Measurements from ENCODE around the gene ZBTB7C. TPM values are rescaled to one million over a fixed set of nuclear protein-coding genes. Genes with fewer than 3 reads are reported as not detected.

Gene ZBTB7C
- total and polyA plus RNA-seq, 2 donors (not counting 1 experiment from before 2014, with no cell fraction given), result not detected

DNA sequence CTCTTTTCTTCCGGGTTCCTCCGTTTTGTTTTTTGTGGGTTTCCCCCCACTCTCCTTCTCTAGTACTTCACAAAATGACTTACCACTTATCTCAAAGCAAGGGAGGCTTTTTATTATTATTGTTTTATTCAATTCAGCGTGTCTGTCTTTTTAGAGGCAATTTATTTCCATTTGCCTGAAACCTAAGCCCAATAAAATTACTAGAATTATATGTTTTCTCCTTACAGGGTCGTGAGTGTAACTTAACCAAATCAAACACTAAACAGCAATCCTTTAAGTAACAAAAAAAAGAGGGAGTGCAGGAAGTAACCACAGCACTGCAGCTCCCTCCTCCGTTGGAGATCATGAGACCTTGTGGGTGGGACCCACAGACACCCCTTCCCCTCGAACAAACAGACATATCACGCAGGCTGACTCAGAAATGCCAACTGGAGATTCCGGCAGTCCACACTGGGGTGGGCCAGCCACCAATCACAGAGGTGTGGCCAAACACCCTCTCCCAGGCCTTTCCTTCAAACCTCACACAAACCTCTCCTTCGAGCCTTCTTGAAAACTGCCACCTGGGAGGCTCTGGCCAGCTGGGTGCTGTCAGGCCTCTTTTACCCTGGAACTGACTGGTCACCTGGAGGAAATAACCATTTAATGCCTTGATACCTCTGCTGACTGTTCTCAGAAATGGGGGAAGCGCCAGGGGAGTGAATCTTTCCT lies 271.7 kb downstream of the ZBTB7C start:
- Histone ChIP-seq H3K79me2 (ENCODE audit: control insufficient read depth, insufficient read depth, low read length) (no peaks in the 10 kb centered on the region), H2AFZ (ENCODE audit: insufficient read depth, low read depth, low read length, poor library complexity, severe bottlenecking) (no peak overlapping the region), H3K36me3 (replicated peaks in 1 of 2; ENCODE audit: control extremely low read depth in 1 of 2, control insufficient read depth in 1 of 2, extremely low read depth in 1 of 2, insufficient read depth in 2 of 2, low read length in 1 of 2) (no peaks in the 10 kb centered on the region), H3K4me2 (replicated peaks; ENCODE audit: low read depth, low read length, poor library complexity, severe bottlenecking) (no peak overlapping the region), H3K9me3 (ENCODE audit: control extremely low read depth in 1 of 3, control insufficient read depth in 2 of 3, insufficient read depth in 1 of 3, low read length in 2 of 3) (peaks cover 0 to 6% (median 0%) of the 10 kb centered on the region in 3 donors), H3K4me3 (ENCODE audit: control extremely low read depth in 1 of 5, extremely low read depth in 1 of 5, insufficient read depth in 1 of 5, low read depth in 2 of 5, low read length in 4 of 5) (no peak overlapping the region), H3K9ac (ENCODE audit: low read length) (no peak overlapping the region), H3K27ac (ENCODE audit: low read length in 2 of 2) (no peak overlapping the region), H3K4me1 (ENCODE audit: control insufficient read depth in 2 of 2, insufficient read depth in 2 of 2, low read length in 2 of 2) (no peaks in the 10 kb centered on the region), H3K27me3 (replicated peaks in 1 of 4; ENCODE audit: control extremely low read depth in 1 of 4, control insufficient read depth in 3 of 4, insufficient read depth in 4 of 4, low read length in 3 of 4) (peaks cover 0 to 24% (median 9%) of the 10 kb centered on the region in 4 experiments), H4K20me1 (ENCODE audit: control insufficient read depth, insufficient read depth, low read length, poor library complexity, severe bottlenecking) (no peaks in the 10 kb centered on the region)
- no peak for DNase-seq
- TF ChIP-seq EZH2 (IDR thresholded peaks at IDR 0.05; ENCODE audit: borderline replicate concordance, insufficient read depth, low read depth, low read length, poor library complexity, severe bottlenecking), result no peak
- TF ChIP-seq, protein P1, sequence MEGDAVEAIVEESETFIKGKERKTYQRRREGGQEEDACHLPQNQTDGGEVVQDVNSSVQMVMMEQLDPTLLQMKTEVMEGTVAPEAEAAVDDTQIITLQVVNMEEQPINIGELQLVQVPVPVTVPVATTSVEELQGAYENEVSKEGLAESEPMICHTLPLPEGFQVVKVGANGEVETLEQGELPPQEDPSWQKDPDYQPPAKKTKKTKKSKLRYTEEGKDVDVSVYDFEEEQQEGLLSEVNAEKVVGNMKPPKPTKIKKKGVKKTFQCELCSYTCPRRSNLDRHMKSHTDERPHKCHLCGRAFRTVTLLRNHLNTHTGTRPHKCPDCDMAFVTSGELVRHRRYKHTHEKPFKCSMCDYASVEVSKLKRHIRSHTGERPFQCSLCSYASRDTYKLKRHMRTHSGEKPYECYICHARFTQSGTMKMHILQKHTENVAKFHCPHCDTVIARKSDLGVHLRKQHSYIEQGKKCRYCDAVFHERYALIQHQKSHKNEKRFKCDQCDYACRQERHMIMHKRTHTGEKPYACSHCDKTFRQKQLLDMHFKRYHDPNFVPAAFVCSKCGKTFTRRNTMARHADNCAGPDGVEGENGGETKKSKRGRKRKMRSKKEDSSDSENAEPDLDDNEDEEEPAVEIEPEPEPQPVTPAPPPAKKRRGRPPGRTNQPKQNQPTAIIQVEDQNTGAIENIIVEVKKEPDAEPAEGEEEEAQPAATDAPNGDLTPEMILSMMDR (IDR thresholded peaks at IDR 0.05), result no peak
- ChIA-PET POLR2A (no interaction called here), CTCF (no interaction called here)
- no peak overlapping the region for H3K4me3 Mint-ChIP-seq
- intact Hi-C loops (cut with micrococcal nuclease), result no loop called here
- no peak for ATAC-seq (ENCODE audit: low read depth)
- H3K27ac Mint-ChIP-seq, result no peak overlapping the region
- peaks cover 2% of the 10 kb centered on the region for H3K4me1 Mint-ChIP-seq
- H3K9me3 Mint-ChIP-seq (ENCODE audit: insufficient read depth), result no peaks in the 10 kb centered on the region
- 35% methylated on average over 6 of the region's 10 CpGs for WGBS (ENCODE audit: insufficient coverage)
- H3K27me3 Mint-ChIP-seq, result peaks cover 56% of the 10 kb centered on the region

DNA sequence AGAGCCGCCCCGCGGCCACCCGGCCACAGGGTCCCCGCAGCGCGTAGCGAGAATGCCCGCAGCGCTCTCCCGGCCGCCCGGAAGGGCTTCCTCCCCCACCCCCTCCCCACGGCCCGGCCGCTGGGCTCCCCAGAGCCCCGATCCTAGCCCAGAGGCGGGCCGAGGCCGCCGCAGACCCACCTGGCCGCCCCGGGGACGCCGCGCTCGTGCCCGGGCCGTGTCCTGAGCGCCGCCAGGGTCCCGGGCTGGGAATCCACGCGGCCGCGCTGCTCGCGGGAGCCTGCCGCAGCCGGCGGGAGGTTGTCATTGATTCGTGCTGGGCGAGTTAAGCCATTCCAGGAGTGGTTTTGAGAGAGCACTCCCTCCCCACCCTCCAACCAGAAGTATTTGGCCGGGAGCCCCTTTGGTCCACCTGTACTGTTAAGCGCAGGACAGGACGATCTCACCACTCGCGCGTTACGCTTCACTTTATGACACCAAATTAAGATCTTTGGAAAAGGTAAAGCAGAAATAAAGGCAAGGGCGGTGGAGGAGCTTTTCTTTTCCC lies 272.3 kb downstream of the ZBTB7C start:
- ATAC-seq (ENCODE audit: low read depth) (no peak), DNase-seq (no peak)
- Mint-ChIP-seq H3K27ac (no peak overlapping the region), H3K9me3 (ENCODE audit: insufficient read depth) (no peaks in the 10 kb centered on the region), H3K27me3 (peaks cover 56% of the 10 kb centered on the region), H3K4me3 (no peak overlapping the region), H3K4me1 (peaks cover 2% of the 10 kb centered on the region)
- CTCF ChIA-PET, result no interaction called here
- no peak overlapping the region for H2AFZ ChIP-seq (ENCODE audit: insufficient read depth, low read depth, low read length, poor library complexity, severe bottlenecking)
- H3K4me2 ChIP-seq (replicated peaks; ENCODE audit: low read depth, low read length, poor library complexity, severe bottlenecking), result peak overlapping the region; percentile 5
- POLR2A ChIA-PET, result no interaction called here
- H3K4me1 ChIP-seq (ENCODE audit: control insufficient read depth in 2 of 2, insufficient read depth in 2 of 2, low read length in 2 of 2), result no peaks in the 10 kb centered on the region
- H3K79me2 ChIP-seq (ENCODE audit: control insufficient read depth, insufficient read depth, low read length), result no peaks in the 10 kb centered on the region
- H4K20me1 ChIP-seq (ENCODE audit: control insufficient read depth, insufficient read depth, low read length, poor library complexity, severe bottlenecking), result no peaks in the 10 kb centered on the region
- WGBS (ENCODE audit: insufficient coverage), result 3% methylated on average over 25 of the region's 51 CpGs
- H3K27ac ChIP-seq (ENCODE audit: low read length in 2 of 2), result no peak overlapping the region
- TF ChIP-seq, protein P1 (IDR thresholded peaks at IDR 0.05), result no peak
- TF ChIP-seq EZH2 (IDR thresholded peaks at IDR 0.05; ENCODE audit: borderline replicate concordance, insufficient read depth, low read depth, low read length, poor library complexity, severe bottlenecking), result no peak
- peaks cover 0 to 6% (median 0%) of the 10 kb centered on the region in 3 donors for H3K9me3 ChIP-seq (ENCODE audit: control extremely low read depth in 1 of 3, control insufficient read depth in 2 of 3, insufficient read depth in 1 of 3, low read length in 2 of 3)
- peaks cover 0 to 24% (median 9%) of the 10 kb centered on the region in 4 experiments for H3K27me3 ChIP-seq (replicated peaks in 1 of 4; ENCODE audit: control extremely low read depth in 1 of 4, control insufficient read depth in 3 of 4, insufficient read depth in 4 of 4, low read length in 3 of 4)
- no peak overlapping the region for H3K9ac ChIP-seq (ENCODE audit: low read length)
- H3K4me3 ChIP-seq (ENCODE audit: control extremely low read depth in 1 of 5, extremely low read depth in 1 of 5, insufficient read depth in 1 of 5, low read depth in 2 of 5, low read length in 4 of 5), result no peak overlapping the region
- intact Hi-C loops (cut with micrococcal nuclease), result no loop called here
- no peaks in the 10 kb centered on the region for H3K36me3 ChIP-seq (replicated peaks in 1 of 2; ENCODE audit: control extremely low read depth in 1 of 2, control insufficient read depth in 1 of 2, extremely low read depth in 1 of 2, insufficient read depth in 2 of 2, low read length in 1 of 2)

Measured in B cell (primary cell).